Measurements from ENCODE around the gene ANXA9.

ANXA9 gene

DNA sequence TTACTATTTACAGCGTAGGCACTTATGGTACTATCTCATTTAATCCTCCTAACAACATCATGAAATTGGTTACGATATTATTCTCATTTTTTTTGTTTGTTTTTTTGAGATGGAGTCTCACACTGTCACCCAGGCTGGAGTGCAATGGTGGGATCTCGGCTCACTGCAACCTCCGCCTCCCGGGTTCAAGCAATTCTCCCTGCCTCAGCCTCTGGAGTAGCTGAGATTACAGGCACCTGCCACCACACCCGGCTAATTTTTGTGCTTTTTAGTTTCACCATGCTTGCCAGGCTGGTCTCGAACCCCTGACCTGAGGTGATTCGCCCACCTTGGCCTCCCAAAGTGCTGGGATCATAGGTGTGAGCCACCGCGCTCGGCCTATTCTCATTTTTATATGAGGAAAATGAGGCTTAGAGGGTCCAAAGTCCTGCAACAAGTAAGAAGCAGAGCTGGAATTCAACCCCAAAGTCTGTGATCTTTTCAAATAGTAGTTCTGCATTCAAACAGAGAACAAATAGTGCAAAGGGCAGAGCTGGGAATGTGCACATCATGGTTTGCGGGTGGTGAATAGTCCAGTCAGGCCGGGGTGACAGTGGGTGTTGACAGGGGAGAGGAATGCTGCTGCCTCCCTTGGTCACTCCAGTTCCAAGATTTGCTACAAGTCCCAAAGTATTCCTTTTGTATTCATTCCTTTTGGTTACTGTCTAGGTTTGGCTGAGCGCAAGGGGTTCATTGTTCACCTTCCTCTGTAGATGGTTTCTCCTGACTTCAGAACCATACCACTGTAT, 30.8 kb downstream of the ANXA9 start:
- H3K4me3 ChIP-seq (ENCODE audit: low read depth, low read length), result no peak overlapping the region
- in situ Hi-C loops (cut with HindIII; ENCODE audit: low sequenced_read_pairs), result no loop called here
- TF ChIP-seq, protein P1, sequence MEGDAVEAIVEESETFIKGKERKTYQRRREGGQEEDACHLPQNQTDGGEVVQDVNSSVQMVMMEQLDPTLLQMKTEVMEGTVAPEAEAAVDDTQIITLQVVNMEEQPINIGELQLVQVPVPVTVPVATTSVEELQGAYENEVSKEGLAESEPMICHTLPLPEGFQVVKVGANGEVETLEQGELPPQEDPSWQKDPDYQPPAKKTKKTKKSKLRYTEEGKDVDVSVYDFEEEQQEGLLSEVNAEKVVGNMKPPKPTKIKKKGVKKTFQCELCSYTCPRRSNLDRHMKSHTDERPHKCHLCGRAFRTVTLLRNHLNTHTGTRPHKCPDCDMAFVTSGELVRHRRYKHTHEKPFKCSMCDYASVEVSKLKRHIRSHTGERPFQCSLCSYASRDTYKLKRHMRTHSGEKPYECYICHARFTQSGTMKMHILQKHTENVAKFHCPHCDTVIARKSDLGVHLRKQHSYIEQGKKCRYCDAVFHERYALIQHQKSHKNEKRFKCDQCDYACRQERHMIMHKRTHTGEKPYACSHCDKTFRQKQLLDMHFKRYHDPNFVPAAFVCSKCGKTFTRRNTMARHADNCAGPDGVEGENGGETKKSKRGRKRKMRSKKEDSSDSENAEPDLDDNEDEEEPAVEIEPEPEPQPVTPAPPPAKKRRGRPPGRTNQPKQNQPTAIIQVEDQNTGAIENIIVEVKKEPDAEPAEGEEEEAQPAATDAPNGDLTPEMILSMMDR (IDR thresholded peaks at IDR 0.05; ENCODE audit: low read depth, low read length), result no peak
- DNase-seq (ENCODE audit: low read depth, low spot score), result no peak

DNA sequence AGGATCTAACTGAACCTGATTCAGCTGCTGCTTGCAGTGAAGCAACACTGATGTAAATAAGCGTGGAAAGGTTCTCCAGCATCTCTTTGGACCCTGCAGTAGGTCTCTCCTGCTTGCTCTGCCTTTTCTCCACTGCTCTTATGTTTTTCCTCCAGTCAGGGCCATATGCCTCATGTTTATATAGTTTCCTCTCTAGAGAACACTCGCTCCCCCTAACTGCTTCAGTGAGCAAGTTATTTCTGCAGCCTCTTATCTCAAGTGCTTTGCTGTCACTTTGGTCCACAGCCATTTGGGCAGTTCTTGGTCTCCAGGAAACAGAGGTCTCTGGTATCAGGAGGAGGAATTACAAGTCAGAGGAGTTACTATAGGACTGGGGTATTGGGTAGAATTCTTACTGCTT, 31.4 kb downstream of the ANXA9 start:
- TF ChIP-seq, protein P1 (IDR thresholded peaks at IDR 0.05; ENCODE audit: low read depth, low read length), result no peak
- peak; percentile 34 for DNase-seq (ENCODE audit: low read depth, low spot score)
- no peak overlapping the region for H3K4me3 ChIP-seq (ENCODE audit: low read depth, low read length)
- in situ Hi-C loops (cut with HindIII; ENCODE audit: low sequenced_read_pairs), result no loop called here

DNA sequence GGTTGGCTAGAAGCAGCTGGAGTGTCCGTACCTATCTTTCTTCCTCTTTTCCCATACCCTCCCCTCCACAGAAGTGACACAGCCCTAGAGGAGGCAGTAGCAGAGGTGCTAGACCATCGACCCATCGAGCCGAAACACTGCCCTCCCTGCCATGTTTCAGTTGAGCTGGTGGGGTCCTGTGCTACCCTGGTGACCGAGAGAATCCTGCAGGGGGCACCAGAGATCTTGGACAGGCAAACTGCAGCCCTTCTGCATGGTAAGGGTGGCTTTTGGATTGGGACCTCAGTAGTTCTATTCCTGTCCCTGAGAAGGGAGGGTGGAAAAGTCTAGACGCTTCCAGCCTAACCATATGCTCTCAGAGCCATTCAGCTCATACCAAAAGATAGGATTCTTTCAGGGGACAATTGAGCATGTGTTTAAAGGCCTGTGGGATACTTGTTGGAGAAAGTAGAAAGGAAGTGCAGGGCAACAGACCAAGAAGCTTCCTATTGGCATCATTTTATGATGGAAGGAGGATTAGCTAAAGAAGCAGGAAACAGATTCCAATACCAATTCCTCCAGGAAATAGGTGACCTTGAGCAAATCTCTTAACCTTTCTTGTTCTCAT, 42.6 kb downstream of the ANXA9 start:
- peak; percentile 61 for DNase-seq (ENCODE audit: low read depth, low spot score)
- TF ChIP-seq, protein P1 (IDR thresholded peaks at IDR 0.05; ENCODE audit: low read depth, low read length), result peak; percentile 77
- H3K4me3 ChIP-seq (ENCODE audit: low read depth, low read length), result no peak overlapping the region
- in situ Hi-C loops (cut with HindIII; ENCODE audit: low sequenced_read_pairs), result no loop called here

DNA sequence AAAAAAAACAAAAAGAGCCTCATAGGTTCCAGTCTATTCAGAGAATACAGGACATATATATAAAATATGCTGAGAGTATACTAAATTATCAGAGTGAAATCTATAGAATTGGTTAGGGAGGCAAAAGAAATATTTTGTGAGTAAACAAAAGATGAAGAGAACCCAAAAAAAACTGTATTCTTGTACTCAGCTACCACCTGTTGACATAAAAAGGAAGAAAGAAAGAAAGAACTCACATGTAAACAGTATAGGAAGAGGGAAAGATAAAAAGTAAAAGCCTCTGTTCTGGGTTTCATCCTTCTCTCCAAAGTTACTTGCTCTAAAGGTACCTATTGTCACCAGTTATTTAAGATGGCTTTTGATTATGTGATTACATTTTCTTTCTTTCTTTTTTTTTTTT, 44.4 kb downstream of the ANXA9 start:
- in situ Hi-C loops (cut with HindIII; ENCODE audit: low sequenced_read_pairs), result no loop called here

DNA sequence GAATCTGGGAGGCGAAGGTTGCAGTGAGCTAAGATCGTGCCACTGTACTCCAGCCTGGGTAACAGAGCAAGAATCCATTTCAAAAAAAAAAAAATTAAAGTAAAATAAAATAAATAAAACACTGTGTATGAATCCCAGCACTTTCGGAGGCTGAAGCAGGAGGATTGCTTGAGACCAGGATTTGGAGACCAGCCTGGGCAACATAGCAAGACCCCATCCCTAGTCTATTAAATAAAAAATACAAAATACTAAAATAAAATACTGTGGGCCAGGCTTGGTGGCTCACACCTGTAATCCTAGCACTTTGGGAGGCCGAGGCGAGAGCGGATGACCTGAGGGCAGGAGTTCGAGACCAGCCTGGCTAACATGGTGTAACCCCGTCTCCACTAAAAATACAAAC, 50.1 kb downstream of the ANXA9 start:
- in situ Hi-C loops (cut with HindIII; ENCODE audit: low sequenced_read_pairs), result no loop called here
- TF ChIP-seq, protein P1 (IDR thresholded peaks at IDR 0.05; ENCODE audit: low read depth, low read length), result no peak
- no peak for DNase-seq (ENCODE audit: low read depth, low spot score)
- H3K4me3 ChIP-seq (ENCODE audit: low read depth, low read length), result no peak overlapping the region

More for the DNA sequence above, 44.4 kb downstream of the ANXA9 start:
- no peak overlapping the region for H3K4me3 ChIP-seq (ENCODE audit: low read depth, low read length)
- TF ChIP-seq, protein P1 (IDR thresholded peaks at IDR 0.05; ENCODE audit: low read depth, low read length), result no peak
- DNase-seq (ENCODE audit: low read depth, low spot score), result no peak

DNA sequence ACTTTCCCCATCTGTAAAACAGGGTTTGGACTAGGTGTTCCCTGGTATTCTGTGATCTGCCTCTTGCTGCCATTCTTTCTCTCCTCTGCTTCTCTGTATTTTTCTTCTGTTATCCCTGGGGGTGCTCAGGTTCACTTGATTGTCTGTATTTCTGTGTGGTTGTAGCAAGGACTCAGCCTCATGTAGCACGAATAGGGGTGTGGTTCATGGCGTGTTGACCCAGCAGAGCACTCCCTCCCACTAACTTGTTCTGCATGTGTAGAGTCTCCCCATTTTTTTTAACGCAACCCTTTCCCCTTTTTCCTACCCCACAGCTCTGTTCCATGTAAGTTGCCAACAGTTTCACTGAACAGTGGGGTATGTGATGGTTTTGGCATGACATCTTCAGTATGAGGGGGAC, 53.1 kb downstream of the ANXA9 start:
- no peak overlapping the region for H3K4me3 ChIP-seq (ENCODE audit: low read depth, low read length)
- DNase-seq (ENCODE audit: low read depth, low spot score), result no peak
- TF ChIP-seq, protein P1 (IDR thresholded peaks at IDR 0.05; ENCODE audit: low read depth, low read length), result no peak
- in situ Hi-C loops (cut with HindIII; ENCODE audit: low sequenced_read_pairs), result no loop called here

All from astrocyte of the spinal cord (primary cell).